Measurements from ENCODE around the gene RTEL1. TPM values are rescaled to one million over a fixed set of nuclear protein-coding genes. Genes with fewer than 3 reads are reported as not detected.

RTEL1 gene
- total and polyA plus RNA-seq, 9 donors: 6.2 to 44.2 (median 21.3) TPM

DNA sequence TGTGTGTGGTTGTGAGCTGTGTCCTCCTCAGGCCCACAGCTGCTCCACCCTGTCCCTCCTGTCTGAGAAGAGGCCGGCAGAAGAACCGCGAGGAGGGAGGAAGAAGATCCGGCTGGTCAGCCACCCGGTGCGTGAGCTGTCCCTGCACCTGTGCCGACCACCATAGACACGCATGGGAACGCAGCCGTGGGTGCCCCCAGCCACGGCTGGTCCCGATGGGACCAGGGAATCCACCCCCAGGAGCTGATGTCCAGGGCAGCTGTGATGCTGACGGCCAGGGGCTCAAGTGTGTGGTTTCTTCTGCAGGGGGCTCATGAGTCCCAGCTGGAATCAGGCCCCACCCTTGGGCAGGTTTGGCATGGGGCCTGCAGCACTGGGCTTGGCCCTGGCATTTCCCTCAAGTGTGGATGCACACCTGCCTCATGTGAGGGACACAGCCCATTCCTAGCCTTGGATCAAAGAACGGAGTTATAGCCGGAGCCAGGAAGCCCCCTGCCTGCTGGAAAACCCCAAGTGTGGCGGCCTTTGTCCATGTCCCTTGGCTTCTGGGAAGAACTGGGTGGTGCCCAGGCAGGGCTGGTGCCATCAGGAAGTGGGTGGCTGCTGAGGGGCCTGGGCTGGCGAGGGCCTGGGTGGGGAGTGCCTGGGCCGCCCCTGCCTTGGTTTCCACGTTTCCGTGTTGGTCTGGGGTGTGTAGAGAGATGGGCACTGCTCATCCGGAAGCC is 33.8 kb downstream of the RTEL1 start:
- H3K36me3 ChIP-seq: no peaks in the 10 kb centered on the region
- H3K27ac ChIP-seq: no peak overlapping the region
- TF ChIP-seq, protein P1, sequence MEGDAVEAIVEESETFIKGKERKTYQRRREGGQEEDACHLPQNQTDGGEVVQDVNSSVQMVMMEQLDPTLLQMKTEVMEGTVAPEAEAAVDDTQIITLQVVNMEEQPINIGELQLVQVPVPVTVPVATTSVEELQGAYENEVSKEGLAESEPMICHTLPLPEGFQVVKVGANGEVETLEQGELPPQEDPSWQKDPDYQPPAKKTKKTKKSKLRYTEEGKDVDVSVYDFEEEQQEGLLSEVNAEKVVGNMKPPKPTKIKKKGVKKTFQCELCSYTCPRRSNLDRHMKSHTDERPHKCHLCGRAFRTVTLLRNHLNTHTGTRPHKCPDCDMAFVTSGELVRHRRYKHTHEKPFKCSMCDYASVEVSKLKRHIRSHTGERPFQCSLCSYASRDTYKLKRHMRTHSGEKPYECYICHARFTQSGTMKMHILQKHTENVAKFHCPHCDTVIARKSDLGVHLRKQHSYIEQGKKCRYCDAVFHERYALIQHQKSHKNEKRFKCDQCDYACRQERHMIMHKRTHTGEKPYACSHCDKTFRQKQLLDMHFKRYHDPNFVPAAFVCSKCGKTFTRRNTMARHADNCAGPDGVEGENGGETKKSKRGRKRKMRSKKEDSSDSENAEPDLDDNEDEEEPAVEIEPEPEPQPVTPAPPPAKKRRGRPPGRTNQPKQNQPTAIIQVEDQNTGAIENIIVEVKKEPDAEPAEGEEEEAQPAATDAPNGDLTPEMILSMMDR (IDR thresholded peaks at IDR 0.05): no peak
- intact Hi-C loops (cut with DNase I): no loop called here
- H3K9me3 ChIP-seq: no peaks in the 10 kb centered on the region
- H3K27me3 ChIP-seq: no peaks in the 10 kb centered on the region
- WGBS, 3 donors: 77 to 85% (median 80%) methylated on average over 19 to 21 of the region's 21 CpGs
- no peak overlapping the region for H3K4me3 ChIP-seq
- H3K4me1 ChIP-seq (ENCODE audit: insufficient read depth): peaks cover 7% of the 10 kb centered on the region
- DNase-seq: peak in 1 of 5 donors; percentile 28

DNA sequence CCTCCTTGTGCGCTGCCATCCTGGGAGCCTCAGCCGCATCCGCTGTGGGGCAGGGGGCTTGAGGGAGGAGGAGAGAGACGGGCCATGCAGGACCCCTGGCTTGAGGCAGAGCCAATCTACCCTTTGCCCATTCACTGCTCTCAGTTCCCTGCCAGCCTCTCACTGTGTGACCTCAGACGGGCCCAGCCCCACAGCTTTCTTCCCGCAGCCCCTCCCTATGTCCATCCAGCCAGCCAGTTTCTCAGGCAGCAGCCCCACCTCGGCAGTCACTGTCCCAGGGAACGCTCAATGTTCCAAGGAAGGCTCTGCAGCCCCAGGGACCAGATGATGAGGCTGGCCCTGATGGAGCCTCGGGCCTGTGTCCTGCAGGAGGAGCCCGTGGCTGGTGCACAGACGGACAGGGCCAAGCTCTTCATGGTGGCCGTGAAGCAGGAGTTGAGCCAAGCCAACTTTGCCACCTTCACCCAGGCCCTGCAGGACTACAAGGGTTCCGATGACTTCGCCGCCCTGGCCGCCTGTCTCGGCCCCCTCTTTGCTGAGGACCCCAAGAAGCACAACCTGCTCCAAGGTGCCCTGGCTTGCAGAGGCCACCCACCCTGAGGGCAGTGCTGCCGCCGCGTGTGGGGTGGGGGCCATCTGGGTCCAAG is 34.4 kb downstream of the RTEL1 start:
- no peaks in the 10 kb centered on the region for H3K27me3 ChIP-seq
- no peaks in the 10 kb centered on the region for H3K9me3 ChIP-seq
- no peaks in the 10 kb centered on the region for H3K36me3 ChIP-seq
- intact Hi-C loops (cut with DNase I): no loop called here
- no peak for TF ChIP-seq POLR2A (IDR thresholded peaks at IDR 0.05)
- TF ChIP-seq EP300 (IDR thresholded peaks at IDR 0.05): no peak
- TF ChIP-seq, protein P1 (IDR thresholded peaks at IDR 0.05): no peak
- H3K4me3 ChIP-seq: no peak overlapping the region
- WGBS, 3 donors: 68 to 73% (median 68%) methylated on average over 17 to 20 of the region's 20 CpGs
- peak in 2 of 5 donors; percentile 15 to 28 for DNase-seq
- no peak overlapping the region for H3K27ac ChIP-seq
- H3K4me1 ChIP-seq (ENCODE audit: insufficient read depth): peaks cover 4% of the 10 kb centered on the region

DNA sequence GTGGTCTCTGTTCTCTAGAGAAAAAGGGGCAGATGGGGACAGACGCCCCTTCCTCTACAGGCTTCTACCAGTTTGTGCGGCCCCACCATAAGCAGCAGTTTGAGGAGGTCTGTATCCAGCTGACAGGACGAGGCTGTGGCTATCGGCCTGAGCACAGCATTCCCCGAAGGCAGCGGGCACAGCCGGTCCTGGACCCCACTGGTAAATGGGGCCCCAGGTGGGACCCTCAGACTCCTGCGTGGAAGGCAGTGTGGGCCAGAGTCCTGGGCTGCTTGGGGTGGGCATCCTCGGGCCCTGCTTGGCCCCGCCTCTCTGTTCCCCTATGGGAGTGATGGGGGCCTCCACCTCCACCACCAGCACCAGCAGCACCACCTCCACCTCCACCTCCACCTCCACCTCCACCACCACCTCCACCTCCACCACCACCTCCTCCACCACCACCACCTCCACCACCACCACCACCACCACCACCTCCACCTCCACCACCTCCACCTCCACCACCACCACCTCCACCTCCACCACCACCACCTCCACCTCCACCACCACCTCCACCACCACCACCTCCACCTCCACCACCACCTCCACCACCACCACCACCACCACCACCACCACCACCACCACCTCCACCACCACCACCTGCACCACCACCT is 35.1 kb downstream of the RTEL1 start:
- Histone ChIP-seq H3K27ac (no peak overlapping the region), H3K27me3 (no peaks in the 10 kb centered on the region), H3K4me3 (no peak overlapping the region), H3K4me1 (ENCODE audit: insufficient read depth) (peaks cover 4% of the 10 kb centered on the region), H3K9me3 (no peaks in the 10 kb centered on the region), H3K36me3 (no peaks in the 10 kb centered on the region)
- DNase-seq: peak in 1 of 5 donors; percentile 28
- intact Hi-C loops (cut with DNase I): no loop called here
- 75 to 86% (median 82%) methylated on average over 9 to 10 of the region's 10 CpGs for WGBS, 3 donors
- TF ChIP-seq POLR2A (IDR thresholded peaks at IDR 0.05) (no peak), EP300 (IDR thresholded peaks at IDR 0.05) (no peak)
- TF ChIP-seq, protein P1 (IDR thresholded peaks at IDR 0.05): no peak

DNA sequence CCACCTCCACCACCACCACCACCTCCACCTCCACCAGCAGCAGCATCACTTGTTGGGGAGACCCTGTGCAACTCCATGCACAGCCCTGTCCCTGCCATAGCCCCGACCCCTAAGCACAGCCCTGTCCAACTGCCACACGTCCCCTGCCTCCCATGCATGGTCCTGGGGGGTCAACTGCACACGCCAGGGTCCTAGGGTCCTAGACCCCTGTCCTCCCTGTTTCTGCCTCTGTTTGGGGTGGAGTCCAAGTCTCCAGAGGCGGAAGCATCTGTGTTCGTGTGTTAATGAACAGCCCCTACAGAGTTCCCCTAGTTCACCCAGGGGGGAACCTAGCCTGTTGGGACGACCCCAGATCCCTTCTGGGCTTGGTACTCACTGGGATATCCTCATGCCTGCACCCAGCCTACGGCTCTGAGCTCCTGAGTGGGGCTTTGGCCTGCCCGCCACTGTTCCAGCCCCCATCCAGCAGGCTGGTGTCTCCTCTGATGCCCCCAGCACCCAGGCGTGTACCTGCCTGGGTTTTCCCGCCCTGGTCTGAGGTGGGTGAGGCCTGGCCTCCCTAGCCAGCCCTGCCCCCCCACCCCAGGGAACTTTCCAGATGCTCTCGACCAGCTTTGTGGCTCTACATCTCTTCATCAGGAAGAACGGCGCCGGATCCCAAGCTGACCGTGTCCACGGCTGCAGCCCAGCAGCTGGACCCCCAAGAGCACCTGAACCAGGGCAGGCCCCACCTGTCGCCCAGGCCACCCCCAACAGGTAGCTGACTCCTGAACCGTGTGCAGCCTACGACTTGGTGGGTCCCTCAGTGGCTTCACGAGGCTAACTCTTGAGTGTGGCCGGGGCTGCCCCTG is 35.8 kb downstream of the RTEL1 start:
- Histone ChIP-seq H3K36me3 (no peaks in the 10 kb centered on the region), H3K27ac (no peak overlapping the region), H3K4me1 (ENCODE audit: insufficient read depth) (peaks cover 2% of the 10 kb centered on the region), H3K9me3 (no peaks in the 10 kb centered on the region), H3K27me3 (no peaks in the 10 kb centered on the region), H3K4me3 (no peak overlapping the region)
- TF ChIP-seq, protein P1 (IDR thresholded peaks at IDR 0.05): no peak
- no peak for TF ChIP-seq EP300 (IDR thresholded peaks at IDR 0.05)
- TF ChIP-seq POLR2A (IDR thresholded peaks at IDR 0.05): no peak
- WGBS, 3 donors: 89 to 93% (median 92%) methylated on average over 20 to 21 of the region's 21 CpGs
- intact Hi-C loops (cut with DNase I): no loop called here
- peak in 1 of 5 donors; percentile 16 for DNase-seq
